SKM-1 treated with dmso at 0.1 percent for 144 hours (cell line): ENCODE data around the gene PDK2.
A peak's percentile ranks its signal among the peaks of the same experiment; 100 is the strongest.
"Not testable (repeated sequence)": the region's sequence is repeated elsewhere in the genome, so short reads cannot be mapped to it uniquely, and the experiment has no call there.

Experiments used
- DNase-seq: peaks from one replicate; lab custom pipeline; 2025; ENCODE audit not compliant: unreplicated experiment; lab: John Stamatoyannopoulos, UW

The PDK2 gene

DNA sequence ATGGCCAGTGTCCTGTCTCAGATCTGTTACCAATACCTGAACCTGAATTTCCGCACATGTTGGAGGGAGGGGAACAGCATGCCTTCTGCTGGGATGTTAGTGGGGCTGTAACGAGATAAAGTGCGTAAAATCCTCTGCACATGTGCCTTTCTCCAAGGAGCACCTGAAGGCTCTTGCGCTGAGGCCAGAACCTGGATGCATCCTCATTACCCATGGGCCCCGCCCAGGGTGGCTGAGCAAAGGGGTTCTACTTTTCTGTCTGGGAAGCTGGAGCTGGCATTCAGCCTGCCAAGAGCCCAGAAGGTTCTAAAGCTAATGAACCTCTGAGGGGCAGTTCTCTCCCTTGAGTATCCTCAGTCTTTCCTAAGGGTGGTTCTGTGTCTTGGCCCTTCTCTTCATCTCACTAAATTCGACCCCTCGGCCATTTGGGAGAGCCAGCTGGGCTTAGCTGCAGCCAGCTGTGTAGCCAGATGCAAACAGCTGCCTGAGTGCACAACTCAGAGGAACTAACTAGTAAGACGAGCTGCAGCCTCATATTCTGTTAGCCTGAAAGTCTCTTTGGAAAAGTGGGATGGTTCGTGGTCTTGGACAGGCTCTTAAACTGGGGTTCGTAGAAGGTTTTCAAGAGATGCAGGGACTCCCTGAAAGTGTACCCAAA, 36.7 kb upstream of the PDK2 start:
- DNase-seq, result no peak

DNA sequence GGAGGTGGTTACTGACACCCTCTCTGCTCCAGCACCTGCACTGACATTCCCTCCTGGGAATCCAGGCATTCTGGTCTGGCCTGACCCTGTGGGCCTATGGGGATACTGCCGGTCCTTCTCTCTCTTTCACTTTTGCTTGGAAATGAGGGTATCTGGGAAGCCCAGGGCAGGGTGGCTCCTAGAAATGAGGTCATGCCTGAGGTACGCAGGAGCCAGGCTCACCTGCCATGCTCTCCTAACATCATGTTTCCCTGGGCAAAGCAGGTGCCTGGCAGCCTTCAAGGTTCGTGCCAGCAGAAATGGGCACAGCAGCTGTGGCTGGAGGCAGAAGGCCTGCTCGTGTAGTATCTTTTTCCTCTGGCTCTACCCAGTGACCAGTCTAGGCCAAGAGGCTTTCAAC, 35.9 kb upstream of the PDK2 start:
- no peak for DNase-seq

DNA sequence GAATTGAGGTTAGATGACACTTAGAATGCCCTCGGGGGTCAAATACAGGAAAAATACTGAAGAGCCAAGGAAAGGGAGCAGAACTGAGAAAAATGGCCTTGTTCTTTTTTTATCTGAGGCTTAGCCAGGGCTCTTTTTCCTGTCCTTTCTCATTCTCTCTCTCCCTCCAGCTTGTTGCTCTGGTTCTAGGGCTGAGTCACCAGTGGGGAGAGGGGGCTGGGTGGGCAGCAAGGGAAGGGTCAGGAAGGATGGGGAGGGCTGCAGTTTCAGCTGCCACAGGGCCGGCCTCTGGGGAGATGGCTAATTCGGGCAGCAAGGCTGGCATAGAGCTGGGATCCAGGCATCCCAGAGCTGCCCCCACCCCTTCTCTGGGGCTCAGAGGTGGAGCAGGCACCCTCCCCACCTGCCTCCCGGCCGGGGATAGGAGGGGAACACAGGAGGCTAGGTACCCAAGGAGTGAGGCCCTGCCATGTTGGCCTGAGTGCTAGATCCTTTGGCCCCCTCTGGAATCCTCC, 35.3 kb upstream of the PDK2 start:
- DNase-seq, result no peak

DNA sequence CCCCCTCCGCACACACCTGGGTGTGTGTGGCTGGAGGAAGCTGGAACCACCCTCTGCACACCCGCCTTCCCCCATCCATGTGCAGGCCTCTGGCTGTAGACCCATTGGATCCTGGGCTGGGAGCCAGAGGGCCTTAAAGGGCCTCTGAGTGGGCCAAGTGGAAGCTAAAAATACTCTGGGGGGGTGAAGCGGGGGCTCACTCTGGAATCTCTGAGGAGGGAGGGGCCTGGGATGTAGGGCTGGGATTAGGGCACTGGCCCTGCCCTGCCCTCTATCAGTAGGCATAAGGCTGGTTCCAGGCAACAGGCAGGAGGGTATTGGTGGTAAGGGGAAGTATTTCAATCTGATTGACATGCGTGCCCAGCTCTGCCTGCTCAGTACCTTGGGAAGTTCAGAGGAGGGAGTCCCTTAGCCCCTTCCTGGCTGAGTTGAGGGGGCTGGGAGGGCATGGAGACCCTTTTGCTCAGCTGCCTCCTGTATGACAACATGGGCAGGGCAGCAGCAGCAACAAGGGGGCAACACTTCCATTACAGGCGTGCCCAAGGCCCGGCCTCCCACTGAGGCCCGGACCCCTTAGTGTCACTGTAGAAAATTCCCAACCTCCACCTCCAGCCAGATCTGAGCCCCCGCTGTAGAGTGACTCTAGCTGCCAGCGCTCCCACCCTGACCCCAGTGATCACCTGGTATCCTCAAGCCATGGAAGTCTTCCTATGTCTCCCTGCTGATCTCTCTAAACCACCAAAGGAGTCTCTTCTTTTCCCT, 34.0 kb upstream of the PDK2 start:
- DNase-seq, result no peak

DNA sequence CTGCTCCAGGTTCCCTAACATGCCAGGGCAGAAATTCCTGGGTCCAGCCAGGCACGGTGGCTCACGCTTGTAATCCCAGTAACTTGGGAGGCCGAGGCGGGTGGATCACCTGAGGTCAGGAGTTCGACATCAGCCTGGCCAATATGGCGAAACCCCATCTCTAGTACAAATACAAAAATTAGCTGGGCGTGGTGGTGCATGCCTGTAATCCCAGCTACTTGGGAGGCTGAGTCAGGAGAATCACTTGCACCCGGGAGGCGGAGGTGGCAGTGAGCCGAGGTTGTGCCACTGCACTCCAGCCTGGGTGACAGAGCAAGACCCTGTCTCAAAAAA, 33.5 kb upstream of the PDK2 start:
- not testable (repeated sequence) for DNase-seq

DNA sequence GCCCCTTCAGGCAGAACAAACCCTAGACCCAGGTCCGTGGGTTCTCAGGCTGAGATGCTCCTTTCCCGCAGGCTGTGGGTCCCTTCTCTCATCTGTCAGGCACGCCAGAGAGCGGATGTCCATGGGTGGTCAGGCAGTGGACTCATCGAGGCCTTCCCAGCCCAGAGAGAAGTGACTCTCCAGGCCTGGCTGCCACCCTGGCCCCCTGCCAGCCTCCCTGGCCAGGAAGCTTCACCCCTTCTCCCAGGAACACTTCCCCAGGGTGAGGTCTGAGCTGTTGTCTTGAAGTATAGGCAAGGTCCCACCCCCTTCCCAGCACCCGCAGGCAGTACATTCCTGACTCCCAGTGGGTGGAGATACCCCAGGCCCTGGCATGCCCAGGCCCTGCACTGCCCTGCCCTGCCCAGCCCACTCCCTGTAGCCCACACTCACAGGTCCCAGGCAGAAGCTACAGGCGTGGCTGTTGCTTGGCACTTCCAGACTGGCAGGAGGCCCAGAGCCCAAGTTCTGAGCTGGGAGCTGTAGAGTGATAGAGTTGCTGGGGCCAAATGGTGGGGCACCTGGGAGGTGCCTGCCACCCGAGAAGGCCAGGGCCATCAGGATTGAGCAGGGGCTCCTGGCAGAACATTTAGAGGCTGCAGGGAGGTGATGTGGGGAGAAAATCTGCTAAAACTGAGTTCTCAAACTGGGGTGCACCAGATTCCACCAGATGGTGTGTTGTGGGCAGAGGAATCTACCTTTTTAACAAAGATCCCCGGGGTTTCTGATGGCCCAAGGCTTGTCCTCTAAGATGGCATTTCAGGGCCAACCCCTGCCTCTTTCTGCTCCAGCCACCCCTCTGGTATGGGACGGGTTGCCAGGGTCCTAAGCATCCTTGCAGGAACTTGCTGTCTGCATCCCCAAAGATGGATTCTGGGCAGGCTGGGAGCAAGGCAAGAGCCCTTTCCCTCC, 32.6 kb upstream of the PDK2 start:
- DNase-seq, result no peak

DNA sequence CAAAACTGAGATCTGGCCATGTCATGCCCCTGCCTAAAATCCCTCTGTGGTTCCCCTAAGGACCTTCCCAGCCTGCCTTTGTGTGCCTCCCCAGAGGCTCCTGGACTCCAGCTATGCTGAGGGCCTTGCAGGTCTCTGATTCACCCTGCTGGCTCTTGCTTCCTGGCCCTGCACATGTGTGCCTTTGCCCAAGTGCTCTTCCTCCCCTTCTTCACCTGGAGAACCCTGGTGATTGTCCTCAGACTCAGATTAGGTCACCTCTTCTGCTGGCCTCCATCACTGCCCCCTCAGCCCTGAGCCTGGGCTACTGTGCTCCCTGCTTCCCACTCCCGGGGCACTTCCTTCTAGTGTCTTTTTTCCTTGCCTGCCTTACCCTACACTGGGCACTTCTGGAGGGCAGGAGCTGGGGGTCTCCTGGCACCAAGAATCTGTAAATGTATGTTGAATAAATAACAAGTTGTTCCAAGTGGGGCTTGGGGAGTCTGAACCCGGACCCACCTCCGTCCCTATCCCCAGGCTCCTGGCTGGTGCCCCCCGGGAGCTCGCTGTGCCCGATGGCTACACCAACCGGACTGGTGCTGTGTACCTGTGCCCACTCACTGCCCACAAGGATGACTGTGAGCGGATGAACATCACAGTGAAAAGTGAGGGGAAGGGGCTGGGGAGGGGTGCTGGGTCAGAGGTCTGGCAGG, 31.4 kb upstream of the PDK2 start:
- no peak for DNase-seq

DNA sequence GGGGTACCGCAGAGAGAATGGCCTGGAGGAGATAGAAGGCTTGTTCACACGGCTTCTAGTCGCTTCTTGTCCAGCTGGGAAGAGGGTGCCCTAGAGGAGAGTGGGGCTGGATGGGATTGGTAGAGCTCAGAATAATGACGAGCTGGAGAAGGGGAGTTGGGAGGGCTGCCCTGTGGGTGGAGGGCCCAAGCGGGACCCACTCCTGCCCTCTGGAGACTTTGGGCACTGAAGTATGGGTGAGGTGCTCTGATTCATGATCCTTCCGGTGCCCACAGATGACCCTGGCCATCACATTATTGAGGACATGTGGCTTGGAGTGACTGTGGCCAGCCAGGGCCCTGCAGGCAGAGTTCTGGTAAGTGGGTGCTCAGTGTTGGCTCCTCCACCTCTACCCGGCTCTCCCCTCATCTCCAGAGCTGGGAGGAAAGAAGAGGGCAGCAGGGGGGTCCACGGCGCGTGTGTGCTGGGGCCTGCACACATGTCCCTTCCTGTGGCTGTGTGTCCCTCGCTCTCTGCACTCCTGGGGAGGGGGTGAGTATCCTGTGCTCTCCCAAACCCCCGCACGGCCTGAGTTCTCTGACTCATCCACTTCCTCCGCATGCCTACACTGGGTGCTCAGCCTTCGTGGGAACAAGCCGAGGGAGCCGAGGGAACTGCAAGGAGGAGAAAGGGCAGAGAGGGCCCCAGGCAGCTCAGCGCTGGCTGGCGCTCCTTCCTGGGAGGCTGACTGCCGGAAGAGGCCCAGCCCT, 30.7 kb upstream of the PDK2 start:
- peak; percentile 58 for DNase-seq

DNA sequence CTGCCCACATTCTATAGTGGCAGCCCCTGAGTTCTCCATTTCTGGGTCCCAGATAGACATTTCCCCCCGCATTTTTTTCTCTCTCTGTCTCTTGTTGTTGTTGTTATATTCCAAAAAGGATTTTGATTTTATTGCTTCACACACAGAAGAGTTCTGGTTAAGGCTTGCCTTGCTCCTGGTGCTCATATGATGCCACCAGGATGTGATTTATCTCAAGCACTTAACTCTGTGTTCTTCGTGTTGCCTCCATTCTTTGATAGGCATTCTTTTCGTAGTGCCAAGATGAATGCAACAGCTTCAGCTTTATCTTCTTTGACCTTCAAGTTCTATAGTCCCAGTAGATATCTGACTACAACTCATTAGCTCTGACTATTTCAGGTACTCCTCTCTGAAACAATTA, 30.1 kb upstream of the PDK2 start:
- DNase-seq, result no peak

DNA sequence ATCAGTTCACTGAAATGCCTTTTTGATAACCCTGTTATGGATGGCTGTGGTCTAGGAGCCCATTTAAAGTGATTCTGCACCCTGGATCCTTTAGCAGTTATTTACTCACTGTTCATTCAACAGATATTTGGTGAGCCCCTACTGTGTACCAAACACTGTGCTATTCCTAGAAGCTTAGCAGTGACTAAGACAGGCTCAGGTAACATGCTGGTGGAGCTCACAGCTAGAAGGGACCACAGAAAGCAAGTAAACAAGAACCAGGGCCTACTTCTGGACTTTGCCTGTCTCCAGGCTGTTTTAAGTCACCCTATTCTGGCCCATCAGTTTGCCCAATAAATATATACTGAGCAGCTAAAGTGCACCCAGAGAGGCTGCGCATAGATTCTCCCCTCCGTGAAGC, 28.2 kb upstream of the PDK2 start:
- no peak for DNase-seq

DNA sequence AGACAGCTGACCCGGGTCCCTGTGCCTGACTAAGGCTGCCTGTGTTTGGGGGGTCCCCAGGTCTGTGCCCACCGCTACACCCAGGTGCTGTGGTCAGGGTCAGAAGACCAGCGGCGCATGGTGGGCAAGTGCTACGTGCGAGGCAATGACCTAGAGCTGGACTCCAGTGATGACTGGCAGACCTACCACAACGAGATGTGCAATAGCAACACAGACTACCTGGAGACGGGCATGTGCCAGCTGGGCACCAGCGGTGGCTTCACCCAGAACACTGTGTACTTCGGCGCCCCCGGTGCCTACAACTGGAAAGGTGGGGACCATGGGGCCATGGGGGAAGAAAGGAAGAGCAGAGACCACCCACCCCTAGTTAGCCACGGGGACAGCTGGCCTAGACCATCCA, 27.2 kb upstream of the PDK2 start:
- DNase-seq, result no peak

DNA sequence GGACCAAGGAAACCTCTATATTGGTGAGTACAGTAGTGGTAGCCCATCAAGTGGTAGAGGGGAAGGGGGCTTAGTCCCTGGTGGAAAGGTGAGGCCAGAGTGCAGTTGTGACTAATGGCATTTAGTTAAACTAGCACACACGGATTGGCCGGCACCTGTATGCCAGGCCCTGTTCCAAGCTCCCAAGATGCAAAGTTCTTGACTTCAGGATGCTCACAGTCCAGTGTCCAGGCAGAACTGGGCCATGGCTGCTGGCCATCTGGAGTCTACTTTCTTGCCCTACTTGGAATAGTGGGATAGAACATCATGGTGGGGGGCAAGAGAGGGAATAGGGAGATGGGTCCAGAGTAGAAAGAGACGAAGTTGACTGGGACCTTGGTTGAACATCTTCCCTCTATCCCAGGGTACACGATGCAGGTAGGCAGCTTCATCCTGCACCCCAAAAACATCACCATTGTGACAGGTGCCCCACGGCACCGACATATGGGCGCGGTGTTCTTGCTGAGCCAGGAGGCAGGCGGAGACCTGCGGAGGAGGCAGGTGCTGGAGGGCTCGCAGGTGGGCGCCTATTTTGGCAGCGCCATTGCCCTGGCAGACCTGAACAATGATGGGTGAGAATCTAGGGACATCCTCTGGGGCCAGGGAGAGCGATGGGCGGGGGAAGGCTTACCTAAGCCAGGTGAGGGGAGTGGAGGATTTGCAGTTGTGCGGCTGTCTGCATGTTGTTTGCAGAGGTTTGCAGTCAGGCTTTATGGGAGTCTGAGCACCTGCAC, 24.1 kb upstream of the PDK2 start:
- no peak for DNase-seq

DNA sequence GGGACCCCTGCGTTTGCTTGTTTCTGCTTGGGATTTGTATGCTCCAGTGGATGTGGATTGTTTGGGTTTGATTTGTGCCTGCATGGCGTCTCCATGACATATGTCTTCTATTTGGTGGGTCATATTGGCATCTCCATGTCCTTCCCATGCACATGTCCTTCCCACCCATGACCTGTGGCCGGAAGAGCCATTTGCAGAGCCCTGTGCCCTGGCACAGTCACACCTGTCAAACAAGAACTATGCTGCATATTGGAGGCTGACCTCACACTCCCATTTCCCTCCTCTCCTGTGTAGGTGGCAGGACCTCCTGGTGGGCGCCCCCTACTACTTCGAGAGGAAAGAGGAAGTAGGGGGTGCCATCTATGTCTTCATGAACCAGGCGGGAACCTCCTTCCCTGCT, 23.5 kb upstream of the PDK2 start:
- no peak for DNase-seq

DNA sequence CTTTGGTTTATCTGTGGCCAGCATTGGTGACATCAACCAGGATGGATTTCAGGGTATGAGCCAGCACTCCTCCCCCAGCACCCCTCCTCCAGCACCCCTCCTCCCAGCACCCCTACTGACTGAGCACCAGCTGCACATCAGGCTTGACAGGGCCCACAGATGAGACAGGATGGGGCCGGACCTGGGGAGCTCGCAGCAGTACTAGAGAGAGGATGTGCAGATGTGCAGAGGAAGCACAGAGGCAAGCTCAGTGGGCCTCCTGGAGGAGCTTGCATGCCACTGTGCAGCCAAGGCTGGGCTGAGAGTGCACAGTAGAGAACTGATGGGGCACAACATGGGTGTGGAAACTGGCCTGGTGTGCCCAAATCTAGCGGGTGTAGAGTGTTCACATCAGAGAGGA, 23.0 kb upstream of the PDK2 start:
- no peak for DNase-seq

DNA sequence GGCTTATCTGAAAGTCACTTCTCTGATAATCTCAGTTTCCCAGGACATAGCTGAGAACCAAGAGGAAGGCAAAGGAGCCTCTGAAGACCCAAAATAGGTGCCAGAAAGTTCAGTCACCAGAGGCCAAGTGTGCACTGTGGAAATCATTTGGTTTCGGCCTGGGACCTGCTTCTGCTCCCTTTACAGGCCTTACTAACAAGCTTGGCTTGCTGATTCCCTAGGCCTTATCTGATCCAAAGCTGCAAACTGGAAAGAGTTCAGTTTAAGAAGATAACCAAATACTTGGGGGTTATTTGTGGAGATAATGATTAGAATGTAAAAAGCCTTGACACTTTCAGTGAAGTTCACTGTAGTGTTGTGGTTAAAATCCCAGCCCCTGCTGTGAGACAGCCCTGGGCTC, 22.2 kb upstream of the PDK2 start:
- no peak for DNase-seq

DNA sequence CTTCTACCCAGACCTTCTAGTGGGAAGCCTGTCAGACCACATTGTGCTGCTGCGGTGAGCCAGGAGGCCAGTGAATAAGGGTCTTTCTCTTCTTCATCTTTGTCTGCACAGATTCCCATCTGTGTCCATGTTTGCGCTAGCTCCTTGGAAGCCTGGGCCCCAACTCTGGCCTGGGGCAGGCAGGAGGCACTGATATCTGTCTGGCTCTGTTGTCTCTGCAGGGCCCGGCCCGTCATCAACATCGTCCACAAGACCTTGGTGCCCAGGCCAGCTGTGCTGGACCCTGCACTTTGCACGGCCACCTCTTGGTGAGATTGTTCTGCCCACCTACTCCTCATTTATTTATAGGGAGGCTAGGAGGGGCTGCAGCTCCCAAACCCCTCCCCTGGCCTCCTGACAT, 20.9 kb upstream of the PDK2 start:
- DNase-seq, result no peak

DNA sequence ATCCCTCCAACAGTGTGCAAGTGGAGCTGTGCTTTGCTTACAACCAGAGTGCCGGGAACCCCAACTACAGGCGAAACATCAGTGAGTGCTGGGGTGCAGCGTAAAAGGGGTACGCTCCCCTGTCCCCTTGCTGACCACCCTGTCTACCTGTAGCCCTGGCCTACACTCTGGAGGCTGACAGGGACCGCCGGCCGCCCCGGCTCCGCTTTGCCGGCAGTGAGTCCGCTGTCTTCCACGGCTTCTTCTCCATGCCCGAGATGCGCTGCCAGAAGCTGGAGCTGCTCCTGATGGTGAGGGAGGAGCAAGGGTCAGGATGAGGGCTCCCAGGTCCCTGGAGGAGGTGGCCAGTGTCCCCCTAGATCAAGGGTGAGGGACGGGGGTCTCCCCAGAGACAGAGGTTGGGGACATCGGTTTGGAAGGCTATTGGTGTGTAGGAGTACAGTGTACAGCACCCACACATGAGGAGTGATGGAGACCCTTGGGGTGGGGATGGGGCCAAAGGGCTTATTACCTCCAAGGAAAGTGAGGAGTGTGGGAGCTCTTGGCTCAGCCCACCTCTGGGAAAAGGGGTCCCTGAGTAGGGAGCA, 19.6 kb upstream of the PDK2 start:
- DNase-seq, result no peak

DNA sequence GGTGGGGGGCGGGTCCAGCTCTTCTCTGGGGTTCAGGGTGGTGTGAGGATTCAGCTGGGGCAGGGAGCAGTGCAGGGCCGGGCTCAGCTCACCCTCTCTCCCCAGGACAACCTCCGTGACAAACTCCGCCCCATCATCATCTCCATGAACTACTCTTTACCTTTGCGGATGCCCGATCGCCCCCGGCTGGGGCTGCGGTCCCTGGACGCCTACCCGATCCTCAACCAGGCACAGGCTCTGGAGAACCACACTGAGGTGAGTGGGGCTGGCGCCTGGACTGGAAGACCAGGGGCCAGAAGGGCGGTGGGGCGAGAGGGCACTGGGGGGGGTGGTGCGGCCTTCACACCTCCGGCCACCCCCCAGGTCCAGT, 18.9 kb upstream of the PDK2 start:
- DNase-seq, result no peak

DNA sequence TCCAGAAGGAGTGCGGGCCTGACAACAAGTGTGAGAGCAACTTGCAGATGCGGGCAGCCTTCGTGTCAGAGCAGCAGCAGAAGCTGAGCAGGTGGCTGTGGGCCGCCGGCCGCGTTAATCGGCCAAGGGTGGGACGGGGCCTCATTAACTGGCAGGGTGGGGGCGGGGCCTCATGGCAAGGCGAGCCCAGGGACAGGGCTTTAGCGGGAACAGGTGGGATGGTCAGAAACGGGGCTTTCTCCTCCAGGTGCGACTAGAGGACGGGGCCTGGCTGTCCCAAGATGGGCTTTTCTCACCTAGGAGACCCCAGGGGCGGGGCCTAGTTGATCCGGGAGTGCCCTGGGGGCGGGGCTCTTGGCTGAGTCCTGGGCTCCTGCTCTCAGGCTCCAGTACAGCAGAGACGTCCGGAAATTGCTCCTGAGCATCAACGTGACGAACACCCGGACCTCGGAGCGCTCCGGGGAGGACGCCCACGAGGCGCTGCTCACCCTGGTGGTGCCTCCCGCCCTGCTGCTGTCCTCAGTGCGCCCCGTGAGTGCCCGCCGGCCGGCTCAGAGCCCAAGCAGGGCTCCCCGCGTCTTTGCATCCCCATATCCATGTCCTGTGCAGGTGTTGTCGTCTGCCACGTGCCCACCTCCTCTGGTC, 18.4 kb upstream of the PDK2 start:
- DNase-seq, result no peak
